A549 treated with AZD9567 at 1 μM for 4 hours (cell line): Measurements from ENCODE around the gene CIAO2A. TPM values are rescaled to one million over a fixed set of nuclear protein-coding genes. Genes with fewer than 3 reads are reported as not detected.

Experiments used
- total RNA-seq: library from RNA; stranded (reverse); fragments of 200-300 nt; extraction: Qiagen RNA extraction; gene quantifications from 5 replicates; pipeline ENCODE4 v1.2.3, GENCODE V29; 2022; ENCODE audit not compliant: insufficient read depth

Gene CIAO2A, protein sequence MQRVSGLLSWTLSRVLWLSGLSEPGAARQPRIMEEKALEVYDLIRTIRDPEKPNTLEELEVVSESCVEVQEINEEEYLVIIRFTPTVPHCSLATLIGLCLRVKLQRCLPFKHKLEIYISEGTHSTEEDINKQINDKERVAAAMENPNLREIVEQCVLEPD
- total RNA-seq: 110 to 148 TPM (median 117 TPM) in 5 replicates

DNA sequence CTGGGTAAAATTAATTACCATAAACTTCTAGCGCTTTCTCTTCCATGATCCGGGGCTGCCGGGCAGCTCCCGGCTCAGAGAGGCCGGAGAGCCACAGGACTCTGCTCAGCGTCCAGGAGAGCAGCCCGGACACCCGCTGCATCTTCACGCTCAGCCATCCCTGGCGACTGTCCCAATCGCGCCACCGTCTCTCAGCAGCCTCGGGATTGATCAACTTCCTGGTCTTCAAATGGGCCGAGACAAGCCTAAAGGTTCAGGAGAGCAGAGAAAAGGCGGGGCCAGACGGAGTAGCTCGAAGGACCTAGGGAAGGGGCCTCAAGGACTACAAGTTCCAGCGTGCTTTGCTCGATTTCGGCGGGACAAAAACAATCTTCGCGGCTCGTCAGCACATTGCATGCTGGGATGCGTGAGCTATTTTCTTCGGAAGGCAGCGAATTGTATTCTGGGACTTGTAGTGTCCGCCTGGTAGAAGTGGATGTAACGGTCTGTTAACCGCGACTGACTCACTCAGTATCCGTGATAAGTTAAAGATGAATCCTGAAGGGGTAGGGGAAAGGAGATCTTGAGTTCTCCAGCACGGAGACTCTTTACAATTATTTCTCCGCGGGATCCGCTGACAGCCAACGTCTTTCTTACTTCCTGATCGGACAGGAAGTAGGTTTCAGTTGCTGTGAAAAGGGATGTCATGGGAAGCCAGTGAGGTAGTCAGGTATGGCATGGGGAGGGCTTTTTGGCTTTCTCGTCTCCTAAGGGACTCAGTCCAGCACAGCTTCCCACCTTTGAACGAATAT is at the start of gene CIAO2A:
CIAO2A (minus strand) TSS at position 212 of the 791 bp plus-strand sequence; CDS start at position 142, 70 bp downstream.

DNA sequence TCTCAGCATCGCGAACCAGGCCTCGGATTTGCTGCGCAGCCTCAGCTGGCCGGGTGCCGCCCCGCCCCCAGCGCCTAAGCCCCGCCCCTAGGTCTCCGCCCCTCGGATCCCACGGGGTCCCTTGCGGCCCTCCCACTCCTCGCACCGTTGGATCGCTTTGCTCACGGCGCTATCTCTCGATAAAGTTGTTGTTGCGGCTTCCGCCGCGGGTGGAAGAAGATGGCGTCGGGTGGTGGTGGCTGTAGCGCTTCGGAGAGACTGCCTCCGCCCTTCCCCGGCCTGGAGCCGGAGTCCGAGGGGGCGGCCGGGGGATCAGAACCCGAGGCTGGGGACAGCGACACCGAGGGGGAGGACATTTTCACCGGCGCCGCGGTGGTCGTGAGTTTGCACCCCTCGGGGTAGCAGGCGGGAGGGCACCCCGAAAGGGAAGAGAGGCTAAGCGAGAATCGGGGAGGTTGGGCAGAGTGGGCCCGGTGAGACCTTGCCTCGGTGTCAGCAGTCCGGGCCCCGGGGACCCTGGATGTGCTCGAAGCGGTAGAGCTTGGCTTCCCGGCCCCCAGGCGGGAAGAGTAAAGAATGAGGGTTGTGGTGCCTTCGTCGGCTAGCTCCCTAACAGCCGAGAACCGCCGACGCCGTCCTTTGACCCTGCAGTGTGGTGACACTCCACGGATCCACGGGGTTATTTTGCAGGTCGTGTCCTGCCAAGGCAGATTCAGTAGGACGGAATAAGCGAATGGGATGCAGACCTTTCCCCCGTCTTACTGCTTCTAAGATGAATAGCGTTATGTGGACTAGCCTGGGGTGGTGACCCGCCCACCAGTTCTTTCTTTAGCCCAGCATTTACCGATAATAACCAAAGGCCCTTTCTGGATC is 2.4 kb upstream of the CIAO2A start, which contains the start of gene SNX1:
SNX1 (plus strand) TSS at position 188 of the 873 bp plus-strand sequence; CDS start at position 220, 32 bp downstream.

DNA sequence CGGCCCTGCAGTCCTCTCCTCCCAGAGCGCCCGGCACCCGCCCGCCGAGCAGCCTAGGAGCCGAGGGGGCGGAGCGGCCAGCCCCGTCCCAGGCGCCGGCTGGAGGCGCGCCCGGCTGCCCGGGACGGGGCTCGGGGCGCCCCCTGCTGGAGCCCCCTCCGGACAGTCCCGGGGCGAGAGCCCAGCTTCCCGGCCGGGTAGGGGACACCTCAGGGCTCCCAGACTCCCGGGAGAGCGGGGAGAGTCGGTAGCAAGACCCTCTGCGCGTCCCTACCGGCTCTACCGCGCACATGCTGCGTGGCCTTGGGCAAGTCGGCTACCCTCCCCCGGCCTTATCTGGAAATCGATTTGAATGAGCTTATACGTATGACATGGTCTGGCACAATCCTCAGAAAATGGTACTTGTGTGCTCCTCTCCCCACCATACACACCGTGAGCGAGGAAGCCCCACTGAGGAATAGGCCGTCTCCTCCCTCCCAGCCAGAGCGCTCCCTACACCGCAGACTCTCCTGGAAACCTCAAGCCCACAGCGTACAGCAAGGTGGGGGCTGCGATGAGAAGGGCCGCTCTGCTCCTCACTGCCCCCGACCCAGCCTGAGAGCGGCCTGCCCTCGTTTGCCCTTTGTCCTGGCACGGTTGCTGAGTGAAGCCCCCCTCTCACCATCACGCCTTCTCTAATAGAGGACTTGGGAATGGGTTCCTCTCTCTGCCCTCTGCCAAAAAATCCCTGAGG is 47.1 kb downstream of the CIAO2A start, which contains the start of gene DAPK2:
DAPK2 (minus strand) TSS at position 65 of the 733 bp plus-strand sequence. CDS start 6,224 bp downstream, outside the sequence.

Other genes starting within 250 kb of the CIAO2A start
- gene DAPK2, start 47.4 kb downstream of the CIAO2A start, total RNA-seq: 2.5 to 4.6 TPM (median 3.6 TPM) in 5 replicates
- gene SNX1, start 2.1 kb upstream of the CIAO2A start, total RNA-seq: 72.1 to 92.0 TPM (median 81.8 TPM) in 5 replicates
- 0.70 to 1.6 TPM (median 1.3 TPM) in 5 replicates for gene SNX22, start 57.9 kb upstream of the CIAO2A start, total RNA-seq
- 691 to 818 TPM (median 813 TPM) in 5 replicates for gene PPIB, start 69.2 kb upstream of the CIAO2A start, total RNA-seq